NCI-H2171 treated with DMSO at 0.1 percent for 48 hours (cell line): Measurements from ENCODE around the gene C1orf185.
A peak's percentile ranks its signal among the peaks of the same experiment; 100 is the strongest.
"Not testable (repeated sequence)": the region's sequence is repeated elsewhere in the genome, so short reads cannot be mapped to it uniquely, and the experiment has no call there.

Experiments used
- DNase-seq: peaks from one replicate; lab custom pipeline; 2025; lab: John Stamatoyannopoulos, UW

Gene C1orf185

DNA sequence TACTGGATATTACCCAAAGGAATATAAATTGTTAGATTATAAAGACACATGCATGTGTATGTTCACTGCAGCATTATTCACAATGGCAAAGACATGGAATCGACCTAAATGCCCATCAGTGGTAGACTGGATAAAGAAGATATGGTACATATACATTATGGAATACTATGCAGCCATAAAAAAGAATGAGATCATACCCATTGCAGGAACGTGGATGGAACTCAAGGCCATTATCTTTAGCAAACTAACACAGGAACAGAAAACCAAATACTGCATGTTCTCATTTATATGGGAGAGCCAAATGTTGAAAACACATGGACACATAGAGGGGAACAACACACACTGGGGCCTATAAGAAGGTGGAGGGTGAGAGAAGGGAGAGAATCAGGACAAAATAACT is 35.7 kb downstream of the C1orf185 start:
- not testable (repeated sequence) for DNase-seq

DNA sequence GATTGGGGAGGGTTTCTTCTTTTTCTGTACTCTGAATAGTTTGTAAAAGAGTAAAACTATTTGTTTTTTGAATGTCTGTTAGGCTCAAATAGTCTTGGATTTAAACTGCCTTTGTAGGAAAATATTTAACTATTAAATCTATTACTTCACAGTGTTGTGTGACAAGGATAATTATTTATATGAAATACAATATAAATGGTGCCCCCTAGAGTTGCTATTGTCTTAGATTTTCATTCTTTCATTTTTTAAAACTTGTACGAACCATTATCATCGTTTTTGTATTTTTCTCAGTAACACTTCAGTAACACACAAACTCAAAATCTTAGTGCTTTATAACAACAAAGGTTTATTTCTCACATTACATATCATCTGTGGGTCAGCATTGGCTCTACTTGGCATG is 37.4 kb downstream of the C1orf185 start:
- DNase-seq, result no peak

DNA sequence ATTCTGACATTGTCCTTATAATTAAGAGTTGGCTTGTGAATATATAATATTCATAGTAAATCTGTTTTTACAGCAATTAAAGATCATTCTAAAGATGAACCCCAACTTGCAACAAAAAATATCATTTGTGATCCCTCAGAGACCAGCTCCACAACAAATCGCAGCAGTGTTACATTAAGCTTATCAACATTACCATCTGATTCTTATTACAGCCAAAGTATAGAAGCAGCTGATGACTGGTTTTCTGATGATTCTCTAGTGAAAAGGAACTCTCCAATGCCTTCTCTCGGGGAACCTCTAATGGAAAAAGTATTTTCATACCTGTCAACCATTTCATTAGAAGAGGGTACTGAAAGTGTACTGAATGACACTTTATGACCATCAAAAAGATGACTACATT is 45.4 kb downstream of the C1orf185 start:
- no peak for DNase-seq

DNA sequence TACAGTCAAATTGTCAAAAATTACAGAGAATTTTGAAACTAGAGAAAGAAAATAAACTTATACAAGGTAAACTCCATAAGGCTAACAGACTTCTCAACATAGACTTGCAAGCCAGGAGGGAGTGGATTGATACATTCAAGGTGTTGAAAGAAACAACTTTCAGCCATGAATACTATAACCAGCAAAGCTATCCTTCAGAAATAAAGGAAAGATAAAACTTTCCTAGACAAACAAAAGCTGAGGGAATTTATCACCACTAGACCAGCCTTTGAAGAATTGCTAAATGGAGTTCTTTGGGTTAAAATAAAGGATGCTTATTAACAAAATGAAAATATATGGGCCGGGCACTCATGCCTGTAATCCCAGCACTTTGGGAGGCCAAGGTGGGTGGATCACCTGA is 52.7 kb downstream of the C1orf185 start:
- no peak for DNase-seq

DNA sequence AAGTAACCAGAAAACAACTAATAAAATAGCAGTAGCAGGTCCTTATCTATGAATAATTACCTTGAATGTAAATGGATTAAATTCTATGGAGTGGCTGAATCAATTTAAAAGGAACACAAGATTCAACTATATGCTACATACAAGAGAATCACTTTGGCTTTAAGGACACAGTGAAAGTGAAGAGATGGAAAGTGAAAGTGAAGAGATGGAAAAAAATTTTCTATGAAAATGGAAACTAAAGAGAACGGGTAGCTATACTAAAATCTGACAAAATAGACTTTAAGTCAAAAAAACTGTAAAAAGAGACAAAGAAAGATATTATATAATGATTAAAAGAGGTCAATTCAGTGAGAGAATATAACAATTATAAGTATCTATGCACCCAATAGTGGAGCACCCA is 54.7 kb downstream of the C1orf185 start:
- no peak for DNase-seq

DNA sequence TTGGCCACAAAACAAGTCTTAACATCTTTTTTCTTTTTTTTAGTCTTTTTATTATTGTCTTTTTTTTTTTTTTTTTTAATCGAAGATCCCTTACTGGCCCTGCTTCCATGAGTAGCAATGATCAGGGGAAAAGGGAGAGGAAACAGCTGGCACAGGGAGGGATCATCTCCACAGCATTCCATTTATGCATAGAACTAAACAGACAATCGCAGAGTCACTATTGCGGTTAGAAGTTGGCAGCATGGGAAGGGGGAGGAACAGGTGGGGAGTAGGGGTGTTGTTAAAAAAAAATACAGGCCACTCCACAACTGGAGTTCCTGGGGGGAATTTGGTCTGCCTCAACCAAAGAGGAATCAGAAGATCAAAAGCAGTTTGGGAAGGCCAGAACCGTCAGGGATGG is 55.4 kb downstream of the C1orf185 start:
- DNase-seq, result peak; percentile 7

DNA sequence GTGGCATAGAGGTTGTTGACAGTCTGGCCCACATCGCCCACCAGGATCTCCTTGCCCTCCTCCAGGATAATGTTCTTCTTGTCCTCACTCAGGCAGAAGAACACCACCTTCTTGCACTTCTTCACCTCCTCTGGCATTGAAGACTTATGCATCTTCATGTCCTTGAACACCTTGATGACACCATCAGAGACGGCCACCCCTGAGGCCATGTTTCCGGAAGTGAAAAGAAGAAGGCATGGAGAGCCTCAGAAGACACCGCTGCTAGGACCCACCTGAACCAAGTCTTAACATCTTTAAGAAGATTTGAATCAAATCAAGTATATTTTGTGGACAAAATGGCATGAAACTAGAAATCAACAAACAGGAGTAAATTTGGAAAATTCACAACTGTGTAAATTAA is 56.2 kb downstream of the C1orf185 start:
- no peak for DNase-seq

DNA sequence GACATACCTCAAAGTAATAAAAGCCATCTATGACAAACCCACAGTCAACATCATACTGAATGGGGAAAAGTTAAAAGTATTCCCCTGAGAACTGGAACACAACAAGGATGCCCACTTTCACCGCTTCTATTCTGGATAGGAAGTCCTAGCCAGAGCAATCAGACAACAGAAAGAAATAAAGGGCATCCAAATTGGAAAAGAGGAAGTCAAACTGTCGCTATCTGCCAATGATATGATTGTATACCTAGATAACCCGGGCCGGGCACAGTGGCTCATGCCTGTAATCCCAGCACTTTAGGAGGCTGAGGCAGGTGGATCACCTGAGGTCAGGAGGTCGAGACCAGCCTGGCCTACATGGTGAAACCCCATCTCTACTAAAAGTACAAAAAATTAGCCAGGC is 60.5 kb downstream of the C1orf185 start:
- not testable (repeated sequence) for DNase-seq

DNA sequence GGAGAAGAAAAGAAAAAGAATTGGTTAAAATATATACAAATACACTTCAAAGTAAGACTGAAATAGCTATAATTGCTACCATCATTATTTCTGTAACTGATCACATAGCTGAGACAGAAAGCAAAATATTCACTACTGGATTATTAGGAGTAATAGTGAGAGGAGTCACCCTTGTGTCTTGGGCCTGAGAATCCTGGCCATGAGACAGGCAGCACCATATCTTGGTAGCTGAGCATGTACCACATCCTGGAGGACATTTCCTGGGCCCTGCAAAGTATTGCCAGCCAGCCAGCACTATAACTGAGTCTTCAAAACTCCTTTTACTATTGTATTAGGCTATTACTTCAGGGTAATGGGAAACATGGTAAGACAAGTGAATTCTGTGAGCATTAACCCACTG is 63.5 kb downstream of the C1orf185 start:
- no peak for DNase-seq

DNA sequence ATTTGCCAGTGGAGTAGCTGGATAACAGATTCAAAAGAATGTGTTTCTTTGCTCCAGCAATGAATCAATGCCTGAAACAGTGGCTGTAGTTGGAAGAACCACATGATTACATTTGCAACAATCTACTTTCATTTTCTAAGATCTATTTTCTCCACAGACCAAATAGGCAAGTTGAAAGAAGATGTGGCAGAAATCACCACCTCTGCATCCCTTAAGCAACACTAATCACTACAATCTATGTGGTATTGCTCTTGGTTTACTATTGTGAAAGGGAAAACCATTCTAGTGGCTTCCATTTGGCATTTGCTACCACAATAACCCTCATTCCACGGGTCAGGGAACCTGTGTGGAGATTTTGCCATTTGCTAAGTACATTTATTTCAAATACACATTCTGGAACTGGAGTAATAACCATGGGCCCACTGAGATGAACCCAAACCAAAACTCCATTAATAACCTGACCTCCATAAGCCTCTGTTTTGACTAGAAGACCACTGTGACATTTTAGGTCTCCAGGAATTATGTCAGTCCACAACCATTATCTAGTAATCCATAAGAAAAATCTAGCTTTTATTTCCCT is 66.3 kb downstream of the C1orf185 start:
- DNase-seq, result no peak

DNA sequence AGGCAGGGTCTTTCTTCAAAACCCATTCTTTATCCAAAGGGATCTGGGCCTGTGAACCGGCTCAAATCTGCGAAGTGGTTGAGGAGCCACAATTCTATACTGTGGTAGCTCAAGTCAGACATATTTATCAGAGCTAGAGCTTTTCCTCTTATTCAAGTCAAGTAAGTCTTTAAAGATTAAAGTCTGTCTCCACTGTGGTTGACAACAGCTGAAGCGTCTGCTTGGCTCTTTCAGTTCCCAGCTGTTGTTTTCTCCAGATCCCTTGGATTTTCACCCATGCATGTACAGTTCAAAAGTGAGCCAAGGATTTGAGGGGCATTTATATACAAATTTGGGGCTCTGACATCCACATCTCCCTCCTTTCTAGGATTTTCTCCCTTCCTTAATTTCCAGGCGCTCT is 66.9 kb downstream of the C1orf185 start:
- no peak for DNase-seq

DNA sequence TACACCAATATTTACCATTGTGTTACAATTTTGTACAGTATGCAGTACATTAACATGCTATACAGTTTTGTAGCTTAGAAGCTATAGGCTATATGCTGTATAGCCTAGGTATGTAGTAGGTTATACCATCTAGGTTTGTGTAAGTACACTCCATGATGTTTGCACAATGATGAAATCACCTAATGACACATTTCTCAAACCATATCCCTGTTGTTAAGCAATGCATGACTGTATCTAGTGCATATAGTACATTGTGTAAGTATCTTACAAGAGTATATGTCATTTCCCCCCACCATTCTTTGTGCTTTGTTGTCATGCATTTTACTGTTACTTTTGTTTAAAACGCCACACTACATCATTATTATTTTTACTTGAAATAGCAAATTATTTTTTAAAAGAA is 68.3 kb downstream of the C1orf185 start:
- no peak for DNase-seq

DNA sequence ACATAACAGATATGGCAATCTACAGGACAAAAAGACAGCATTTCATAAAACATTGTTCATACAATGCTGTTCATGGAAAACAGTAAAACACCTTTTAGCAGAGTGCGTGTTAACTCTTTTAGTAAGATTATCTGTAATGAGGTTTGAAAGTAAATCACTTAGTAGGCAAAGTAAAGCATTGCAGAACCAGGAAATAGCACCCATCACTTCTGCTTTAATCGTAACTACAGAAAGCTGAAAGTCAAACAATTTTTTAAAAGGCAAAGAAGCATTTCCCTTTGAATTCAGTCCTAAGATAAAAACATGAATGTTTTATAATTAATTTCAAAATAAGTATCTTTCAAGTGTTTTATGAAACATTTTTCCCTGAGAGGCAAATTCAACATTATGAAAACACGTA is 70.8 kb downstream of the C1orf185 start:
- no peak for DNase-seq

DNA sequence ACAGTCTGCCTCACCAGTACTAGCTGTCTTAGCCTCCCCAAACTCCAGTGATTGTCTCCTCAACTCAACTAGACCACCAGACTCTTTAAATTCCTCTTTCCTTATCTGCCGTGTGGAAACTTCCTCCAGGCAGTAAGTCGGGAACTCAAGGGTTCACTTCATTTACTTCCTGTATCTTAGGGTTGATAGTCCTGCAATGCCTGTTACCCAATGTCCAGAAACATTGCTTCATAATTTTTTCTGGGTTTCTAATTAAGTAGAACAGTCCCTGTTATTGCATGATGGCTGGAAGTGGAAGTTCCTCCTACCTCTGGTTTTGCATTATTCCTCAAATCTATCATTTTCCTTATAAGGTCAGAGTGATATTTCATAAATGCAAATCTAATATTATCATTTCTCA is 73.2 kb downstream of the C1orf185 start:
- no peak for DNase-seq

DNA sequence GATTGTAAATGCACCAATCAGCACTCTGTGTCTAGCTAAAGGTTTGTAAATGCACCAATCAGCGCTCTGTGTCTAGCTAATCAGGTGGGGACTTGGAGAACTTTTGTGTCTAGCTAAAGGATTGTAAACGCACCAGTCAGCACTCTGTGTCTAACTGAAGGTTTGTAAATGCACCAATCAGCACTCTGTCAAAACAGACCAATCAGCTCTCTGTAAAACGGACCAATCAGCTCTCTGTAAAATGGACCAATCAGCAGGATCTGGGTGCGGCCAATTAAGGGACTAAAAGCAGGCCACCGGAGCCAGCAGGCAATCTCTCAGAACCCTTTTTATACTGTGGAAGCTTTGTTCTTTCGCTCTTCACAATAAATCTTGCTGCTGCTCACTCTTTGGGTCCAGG is 76.0 kb downstream of the C1orf185 start:
- DNase-seq, result not testable (repeated sequence)

DNA sequence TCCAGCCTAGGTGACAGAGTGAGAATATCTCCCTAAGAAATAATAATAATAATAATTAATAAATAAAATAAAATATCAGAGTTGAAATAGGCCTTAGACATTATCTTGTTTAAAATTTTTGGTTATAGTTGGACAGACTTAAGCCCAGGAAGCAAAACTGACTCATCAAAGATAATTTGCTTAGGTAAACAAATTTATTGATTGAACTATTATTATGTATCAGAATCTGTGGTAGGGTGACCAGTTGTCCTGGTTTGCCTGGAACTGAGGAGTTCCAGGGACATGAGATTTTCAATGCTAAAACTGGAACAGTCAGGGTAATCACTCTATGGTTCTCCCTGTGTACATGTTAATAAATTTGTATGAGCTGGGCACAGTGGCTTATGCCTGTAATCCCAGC is 86.2 kb downstream of the C1orf185 start:
- DNase-seq, result no peak

DNA sequence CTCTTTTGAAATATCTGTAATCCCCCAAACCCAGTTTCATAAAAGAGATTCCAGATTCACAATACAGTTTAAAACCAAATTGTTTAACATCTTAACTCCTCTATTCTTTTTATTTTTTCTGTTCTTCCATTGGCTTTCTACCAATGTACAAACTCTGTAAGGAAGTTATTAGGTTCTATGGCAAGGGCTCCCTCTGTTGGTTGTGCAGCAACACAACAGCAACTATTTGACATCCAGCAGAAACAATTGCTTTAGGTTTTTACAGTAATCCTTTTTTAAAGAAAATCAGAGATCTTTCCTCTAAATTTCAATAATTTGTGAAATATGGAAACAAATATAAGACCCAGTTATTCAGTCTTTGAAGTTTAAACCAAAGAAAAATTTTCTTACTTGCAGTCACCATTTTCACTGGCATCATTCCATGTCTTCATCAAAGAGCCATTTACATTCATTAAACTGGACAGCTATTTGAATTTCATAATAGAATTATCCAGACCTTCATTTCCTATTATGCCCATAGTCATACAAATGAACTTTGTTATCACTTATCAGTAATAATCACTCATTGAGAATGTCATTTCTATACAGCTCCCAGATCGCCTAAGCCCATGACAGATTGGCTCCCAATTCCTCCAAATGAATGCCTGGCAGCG is 87.5 kb downstream of the C1orf185 start:
- peak; percentile 78 for DNase-seq

DNA sequence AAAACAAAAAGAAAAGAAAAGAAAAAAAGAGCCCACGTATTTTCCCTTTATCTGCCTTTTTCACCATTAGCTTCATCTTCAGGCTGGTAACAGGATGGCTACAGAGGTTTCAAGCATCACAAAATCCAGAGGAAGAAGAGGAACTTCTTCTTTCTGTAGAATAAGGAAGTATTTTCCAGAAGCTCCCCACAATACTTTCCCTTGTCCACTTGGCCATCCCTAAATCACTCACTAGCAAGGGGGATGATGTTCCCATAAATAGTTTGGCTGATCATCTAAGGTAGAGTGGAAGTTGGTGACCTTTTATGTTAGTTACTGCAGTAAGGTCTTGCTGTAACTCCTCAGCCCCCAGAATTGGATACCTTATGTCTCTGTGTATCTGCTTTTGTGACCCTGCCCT is 88.9 kb downstream of the C1orf185 start:
- DNase-seq, result no peak

DNA sequence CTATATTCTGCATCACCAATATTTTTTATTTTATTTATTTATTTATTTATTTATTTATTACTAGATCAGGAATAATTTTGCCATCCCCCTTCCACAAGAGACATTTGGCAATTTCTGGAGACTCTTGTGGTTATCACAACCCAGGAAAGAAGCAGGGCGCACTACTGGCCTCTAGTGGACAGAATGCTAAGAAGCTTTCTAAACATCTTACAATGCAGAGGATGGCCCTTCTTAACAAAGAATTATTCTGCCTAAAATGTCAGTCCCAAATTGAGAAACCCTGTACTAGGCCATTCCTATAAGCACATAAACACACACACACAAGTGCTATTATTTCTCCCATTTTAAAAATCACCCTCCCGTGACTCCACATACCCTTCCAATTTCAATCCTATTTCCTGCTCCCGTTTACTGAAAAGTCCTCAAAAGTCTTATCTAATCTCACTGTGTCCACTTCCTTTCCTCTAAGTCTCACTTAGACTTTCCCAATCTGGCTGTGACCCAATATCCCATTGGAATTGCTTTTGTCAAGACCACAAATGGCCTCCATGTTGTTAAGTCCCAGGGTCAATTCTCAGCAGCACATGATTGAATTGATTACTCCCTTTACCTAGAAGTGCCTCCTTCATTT is 90.3 kb downstream of the C1orf185 start:
- DNase-seq, result peak; percentile 53

DNA sequence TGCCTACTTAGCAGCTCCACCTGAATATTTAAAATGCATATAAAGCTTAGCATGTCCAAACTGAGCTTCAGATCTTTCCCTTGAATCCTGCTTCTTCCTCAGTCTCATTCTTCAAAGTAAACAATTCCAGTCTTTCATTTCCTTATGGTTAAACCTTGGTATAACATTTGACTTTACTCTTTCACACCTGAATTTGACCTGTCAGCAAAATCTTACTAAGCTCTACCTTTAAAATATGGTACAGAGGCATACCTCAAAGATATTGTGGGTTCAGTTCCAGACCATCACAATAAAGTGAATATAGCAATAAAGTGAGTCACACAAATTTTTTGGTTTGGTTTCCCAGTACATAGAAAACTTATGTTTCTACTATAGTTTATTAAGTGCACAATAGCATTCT is 91.5 kb downstream of the C1orf185 start:
- no peak for DNase-seq
